T-helper 1 cell treated with Interleukin-12 subunit alpha and Interleukin-12 subunit beta and Interleukin-4 antibody, amounts not matched to agents 30 ng/mL and 1 ng/mL, for 36 hours (primary cell): ENCODE results near the gene GAGE13. TPM values are rescaled to one million over a fixed set of nuclear protein-coding genes. Genes with fewer than 3 reads are reported as not detected.
"Not testable (repeated sequence)": the region's sequence is repeated elsewhere in the genome, so short reads cannot be mapped to it uniquely, and the experiment has no call there.

Source experiments
- intact Hi-C: fragments of 100-400 bp; cut with micrococcal nuclease; formaldehyde crosslinking; loops from one replicate; pipeline ENCODE4 v1.15.1; 2024
- total RNA-seq: library from RNA; stranded (reverse); gene quantifications from 2 replicates; pipeline ENCODE4 v1.2.3, GENCODE V29; 2022

GAGE13 gene
- total RNA-seq, 1 donor from 2014 or later = not detected

DNA sequence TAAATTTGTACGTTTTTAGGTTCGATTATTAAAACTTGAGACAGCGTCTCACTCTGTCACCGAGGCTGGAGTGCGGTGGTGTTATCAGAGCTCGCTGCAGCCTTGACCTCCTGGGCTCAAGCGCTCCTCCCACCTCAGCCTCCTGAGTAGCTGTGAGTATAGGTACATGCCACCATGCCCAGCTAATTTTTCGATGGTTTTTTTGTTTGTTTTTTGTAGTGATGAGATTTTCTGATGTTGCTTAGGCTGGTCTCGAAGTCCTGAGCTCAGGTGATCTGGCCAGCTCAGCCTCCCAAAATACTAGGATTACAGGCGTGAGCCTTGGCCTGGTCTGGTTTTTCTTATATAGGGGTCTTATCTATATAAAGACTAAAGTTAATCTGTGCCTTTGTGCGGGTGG is 961 bp upstream of the GAGE13 start:
- intact Hi-C loops = not testable (repeated sequence)

DNA sequence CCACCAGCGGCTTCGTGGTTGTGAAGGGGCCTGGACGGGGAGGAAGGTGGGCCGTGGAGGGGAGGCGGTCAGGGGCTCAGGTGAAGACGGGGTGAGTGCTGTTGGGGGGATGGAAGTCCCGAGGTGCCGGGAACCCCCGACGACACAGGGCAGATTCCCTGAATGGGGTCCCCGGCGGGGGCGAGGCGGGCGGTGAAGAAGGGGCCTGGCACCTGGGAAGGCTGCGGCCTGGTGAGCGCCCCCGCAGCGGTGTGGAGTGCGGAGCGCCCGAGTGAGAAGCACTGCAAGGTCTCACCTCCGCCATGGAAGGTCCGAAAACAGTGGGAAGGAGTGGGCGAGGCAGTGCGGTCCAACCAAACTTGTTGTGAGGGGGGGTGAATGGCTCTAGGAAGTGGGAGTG is 459 bp downstream of the GAGE13 start:
- intact Hi-C loops = not testable (repeated sequence)

DNA sequence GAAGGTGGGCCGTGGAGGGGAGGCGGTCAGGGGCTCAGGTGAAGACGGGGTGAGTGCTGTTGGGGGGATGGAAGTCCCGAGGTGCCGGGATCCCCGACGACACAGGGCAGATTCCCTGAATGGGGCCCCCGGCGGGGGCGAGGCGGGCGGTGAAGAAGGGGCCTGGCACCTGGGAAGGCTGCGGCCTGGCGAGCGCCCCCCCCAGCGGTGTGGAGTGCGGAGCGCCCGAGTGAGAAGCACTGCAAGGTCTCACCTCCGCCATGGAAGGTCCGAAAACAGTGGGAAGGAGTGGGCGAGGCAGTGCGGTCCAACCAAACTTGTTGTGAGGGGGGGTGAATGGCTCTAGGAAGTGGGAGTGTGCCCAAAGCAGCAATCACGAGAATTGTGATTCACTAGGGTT is 10.1 kb downstream of the GAGE13 start:
- intact Hi-C loops = not testable (repeated sequence)

DNA sequence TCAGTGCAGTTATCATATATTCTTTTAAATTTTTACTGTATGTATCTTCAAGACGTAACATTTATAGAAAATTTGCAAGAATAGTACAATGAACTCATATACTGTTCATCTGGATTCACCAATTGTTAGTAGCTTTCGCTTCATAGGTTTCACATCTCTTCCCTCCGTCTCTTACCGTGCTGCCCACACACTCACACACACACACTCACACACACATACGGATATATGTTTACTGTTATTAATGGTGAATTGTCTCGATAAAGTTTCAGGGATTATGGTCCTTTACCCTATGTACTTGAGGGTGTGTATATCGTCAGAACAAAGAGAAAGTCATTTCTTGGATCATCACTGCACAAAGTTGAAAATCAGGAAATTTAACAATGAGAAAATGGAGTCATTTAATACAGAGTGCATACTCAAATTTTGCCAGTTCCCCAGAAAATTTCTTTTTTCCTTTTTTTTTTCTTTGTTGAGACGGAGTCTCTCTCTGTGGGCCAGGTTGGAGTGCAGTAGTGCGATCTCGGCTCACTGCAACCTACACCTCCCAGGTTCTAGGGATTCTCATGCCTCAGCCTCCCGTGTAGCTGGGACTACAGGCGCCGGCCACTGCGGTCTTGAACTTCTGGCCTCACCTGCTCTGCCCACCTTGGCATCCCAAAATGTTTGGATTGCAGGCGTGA is 13.3 kb downstream of the GAGE13 start:
- intact Hi-C loops = not testable (repeated sequence)

DNA sequence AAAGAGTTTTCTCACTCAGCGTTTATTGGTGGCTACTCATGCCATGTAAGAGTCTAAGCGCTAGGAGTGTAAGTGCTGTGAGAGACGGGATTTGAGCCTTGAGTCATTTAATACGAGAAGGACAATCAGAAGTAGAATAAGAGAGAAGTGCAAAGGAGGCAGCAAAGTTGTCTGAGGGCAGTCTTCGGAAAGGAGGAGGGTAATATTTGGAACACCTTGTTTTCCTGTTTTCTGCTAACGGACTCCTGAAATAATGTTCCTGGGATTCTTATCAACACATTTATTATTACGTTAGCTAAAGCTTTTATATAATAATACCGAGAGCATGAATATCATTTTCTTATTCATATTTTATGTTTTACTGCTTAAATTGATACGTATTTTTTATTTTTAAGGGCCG is 14.0 kb downstream of the GAGE13 start:
- intact Hi-C loops = not testable (repeated sequence)

DNA sequence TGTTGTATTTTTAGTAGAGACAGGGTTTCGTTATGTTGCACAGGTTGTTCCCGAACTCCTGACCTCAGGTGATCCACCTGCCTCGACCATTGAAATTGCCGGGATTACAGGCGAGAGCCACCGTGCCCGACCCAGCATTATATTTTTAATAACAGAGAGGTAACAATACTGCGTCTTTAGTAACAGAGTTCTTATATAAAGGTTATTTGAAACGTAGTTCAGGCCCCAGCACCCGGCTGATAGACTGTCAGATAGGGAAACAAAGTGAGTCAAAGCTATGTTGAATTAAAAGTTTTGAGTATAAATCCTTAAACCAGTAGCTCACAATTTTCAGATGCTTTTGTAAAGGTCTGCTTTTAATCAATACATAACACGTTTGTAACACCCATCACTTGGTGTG is 14.8 kb downstream of the GAGE13 start:
- intact Hi-C loops = not testable (repeated sequence)

Other genes starting within 250 kb of the GAGE13 start
- gene GPKOW, start 207.8 kb upstream of the GAGE13 start, total RNA-seq = 32.6 and 33.2 TPM in 2 replicates
- gene MAGIX, start 168.8 kb upstream of the GAGE13 start, total RNA-seq = 2.0 and 2.4 TPM in 2 replicates
- 89.0 and 90.7 TPM in 2 replicates for gene PLP2, start 159.7 kb upstream of the GAGE13 start, total RNA-seq
- gene PRICKLE3, start 145.2 kb upstream of the GAGE13 start, total RNA-seq = 18.6 and 18.9 TPM in 2 replicates
- 2.7 and 3.3 TPM in 2 replicates for gene SYP, start 131.4 kb upstream of the GAGE13 start, total RNA-seq
- 0.22 TPM in 2 replicates for gene CACNA1F, start 98.2 kb upstream of the GAGE13 start, total RNA-seq
- 30.2 and 32.4 TPM in 2 replicates for gene CCDC22, start 96.1 kb upstream of the GAGE13 start, total RNA-seq
- gene FOXP3, start 66.9 kb upstream of the GAGE13 start, total RNA-seq = 19.9 and 20.4 TPM in 2 replicates
- 10.1 and 13.0 TPM in 2 replicates for gene PPP1R3F, start 61.8 kb upstream of the GAGE13 start, total RNA-seq
- not detected in 2 replicates for gene GAGE10, start 27.9 kb upstream of the GAGE13 start, total RNA-seq
- not detected in 2 replicates for gene GAGE12J, start 9.5 kb upstream of the GAGE13 start, total RNA-seq
- gene GAGE12C, start 200.6 kb downstream of the GAGE13 start, total RNA-seq = not detected in 2 replicates
- gene GAGE12D, start 210.2 kb downstream of the GAGE13 start, total RNA-seq = not detected in 2 replicates
- gene GAGE12E, start 219.7 kb downstream of the GAGE13 start, total RNA-seq = not detected in 2 replicates
- not detected in 2 replicates for gene GAGE12F, start 229.3 kb downstream of the GAGE13 start, total RNA-seq
- not detected in 2 replicates for gene GAGE12G, start 238.8 kb downstream of the GAGE13 start, total RNA-seq
- gene GAGE12H, start 248.4 kb downstream of the GAGE13 start, total RNA-seq = not detected in 2 replicates